Trophoblast cell (in vitro differentiated cells and primary cell): ENCODE results near the gene LAMA5.

ENCODE experiments used
- DNase-seq, 2 donors: peaks; one replicate each; pipeline ENCODE4 v3.0.0-alpha.2; 2016
- H2AFZ ChIP-seq: 2 replicates; pipeline ENCODE4 v1.6.1; 2013; ENCODE audit warnings: low read length, moderate library complexity, mild to moderate bottlenecking; ENCODE audit not compliant: insufficient read depth, poor library complexity
- H2AK5ac ChIP-seq: 2 replicates; pipeline ENCODE4 v1.6.1; 2013; ENCODE audit warnings: mild to moderate bottlenecking, low read length
- H2BK120ac ChIP-seq: 2 replicates; pipeline ENCODE4 v1.6.1; 2013; ENCODE audit warnings: low read length, mild to moderate bottlenecking, moderate library complexity; ENCODE audit not compliant: insufficient read depth, poor library complexity
- H2BK12ac ChIP-seq: 2 replicates; pipeline ENCODE4 v1.6.1; 2013; ENCODE audit warnings: mild to moderate bottlenecking, low read length, moderate library complexity
- H2BK5ac ChIP-seq: 2 replicates; pipeline ENCODE4 v1.6.1; 2013; ENCODE audit warnings: low read length, low read depth, moderate library complexity, mild to moderate bottlenecking; ENCODE audit not compliant: poor library complexity
- H3K14ac ChIP-seq: 2 replicates; pipeline ENCODE4 v1.6.1; 2013; ENCODE audit warnings: mild to moderate bottlenecking, low read length
- H3K18ac ChIP-seq: 2 replicates; pipeline ENCODE4 v1.6.1; 2013; ENCODE audit warnings: mild to moderate bottlenecking, low read length
- H3K23ac ChIP-seq: 2 replicates; pipeline ENCODE4 v1.6.1; 2013; ENCODE audit warnings: low read length
- H3K27ac ChIP-seq: 2 replicates; pipeline ENCODE4 v1.5.1; 2013; ENCODE audit warnings: low read depth, mild to moderate bottlenecking, inconsistent platforms, low read length, moderate library complexity
- H3K27me3 ChIP-seq: 2 replicates; pipeline ENCODE4 v1.6.1; 2013; ENCODE audit warnings: inconsistent platforms, mild to moderate bottlenecking, low read length, moderate library complexity; ENCODE audit not compliant: insufficient read depth
- H3K36me3 ChIP-seq, 2 experiments: 1 replicate in 1 of 2; 2 replicates in 1 of 2; pipeline ENCODE4 v1.6.1; 2013; ENCODE audit warnings: low read length in 2 of 2, mild to moderate bottlenecking in 2 of 2, moderate library complexity in 1 of 2; ENCODE audit not compliant: insufficient read depth in 2 of 2, control insufficient read depth in 1 of 2
- H3K4ac ChIP-seq: 2 replicates; pipeline ENCODE4 v1.6.1; 2013; ENCODE audit warnings: low read depth, mild to moderate bottlenecking, low read length, moderate library complexity
- H3K4me1 ChIP-seq, 2 experiments: 1 replicate in 1 of 2; 2 replicates in 1 of 2; pipeline ENCODE4 v1.6.1; 2013; ENCODE audit warnings: low read length in 2 of 2, mild to moderate bottlenecking in 2 of 2, moderate library complexity in 1 of 2; ENCODE audit not compliant: insufficient read depth in 2 of 2, control insufficient read depth in 1 of 2
- H3K4me2 ChIP-seq: 2 replicates; pipeline ENCODE4 v1.6.1; 2013; ENCODE audit warnings: inconsistent platforms, mild to moderate bottlenecking, low read length, moderate library complexity
- H3K4me3 ChIP-seq: 2 replicates; pipeline ENCODE4 v1.5.1; 2013; ENCODE audit warnings: mild to moderate bottlenecking, low read depth, low read length, inconsistent platforms
- H3K79me1 ChIP-seq: one replicate; pipeline ENCODE4 v1.6.1; 2013; ENCODE audit warnings: low read length
- H3K79me2 ChIP-seq: 2 replicates; pipeline ENCODE4 v1.6.1; 2013; ENCODE audit warnings: low read length, mild to moderate bottlenecking; ENCODE audit not compliant: control insufficient read depth, insufficient read depth, poor library complexity
- H3K9ac ChIP-seq: 2 replicates; pipeline ENCODE4 v1.6.1; 2013; ENCODE audit warnings: mild to moderate bottlenecking, low read length
- H3K9me3 ChIP-seq: 2 replicates; pipeline ENCODE4 v1.6.1; 2013; ENCODE audit warnings: low read depth, mild to moderate bottlenecking, control low read depth, inconsistent platforms, low read length; ENCODE audit not compliant: insufficient read depth
- H4K12ac ChIP-seq: 2 replicates; pipeline ENCODE4 v1.6.1; 2013; ENCODE audit warnings: low read depth, mild to moderate bottlenecking, low read length, moderate library complexity
- H4K8ac ChIP-seq: 2 replicates; pipeline ENCODE4 v1.6.1; 2013; ENCODE audit warnings: low read depth, mild to moderate bottlenecking, low read length, moderate library complexity
- H4K91ac ChIP-seq: one replicate; pipeline ENCODE4 v1.6.1; 2013; ENCODE audit warnings: low read depth, mild to moderate bottlenecking, low read length, moderate library complexity
- WGBS: extraction: QIAGEN DNeasy Blood & Tissue Kit; methylation state at CpG from one replicate; pipeline ENCODE4 v1.1.7; 2013; ENCODE audit warnings: missing lambda C conversion rate; ENCODE audit not compliant: insufficient read length, insufficient coverage; ENCODE audit errors: extremely low coverage; 5-methylcytosine and 5-hydroxymethylcytosine counted together

Gene LAMA5

GRCh38 chr20:62282877-62283503 is 84.1 kb downstream of the LAMA5 start:
- no peak overlapping the region for H3K23ac ChIP-seq
- no peak overlapping the region for H4K8ac ChIP-seq
- no peak overlapping the region for H3K14ac ChIP-seq
- H3K18ac ChIP-seq = no peak overlapping the region
- no peak overlapping the region for H3K27ac ChIP-seq
- WGBS = no CpG with 5 or more reads among the region's 16 CpGs
- H2BK5ac ChIP-seq = peak overlapping the region; percentile 10
- no peak overlapping the region for H3K4me2 ChIP-seq
- no peak overlapping the region for H3K4ac ChIP-seq
- H2AK5ac ChIP-seq = no peak overlapping the region
- peaks cover 3% of the 10 kb centered on the region for H3K9me3 ChIP-seq
- no peaks in the 10 kb centered on the region for H3K79me1 ChIP-seq
- no peak for DNase-seq
- no peak overlapping the region for H2AFZ ChIP-seq
- H3K9ac ChIP-seq = no peak overlapping the region
- H4K12ac ChIP-seq = no peak overlapping the region
- peaks cover 55 to 64% of the 10 kb centered on the region in 2 experiments for H3K36me3 ChIP-seq
- H3K79me2 ChIP-seq = peaks cover 2% of the 10 kb centered on the region
- no peaks in the 10 kb centered on the region for H3K27me3 ChIP-seq
- no peak overlapping the region for H2BK12ac ChIP-seq
- H4K91ac ChIP-seq = no peak overlapping the region
- peaks cover 15 to 27% of the 10 kb centered on the region in 2 experiments for H3K4me1 ChIP-seq
- H2BK120ac ChIP-seq = no peak overlapping the region
- H3K4me3 ChIP-seq = no peak overlapping the region

- no peak overlapping the region for H3K18ac ChIP-seq
- H3K14ac ChIP-seq = no peak overlapping the region
- H3K79me1 ChIP-seq = no peaks in the 10 kb centered on the region
- H3K9ac ChIP-seq = no peak overlapping the region
- H2AK5ac ChIP-seq = no peak overlapping the region
- no peak overlapping the region for H2BK5ac ChIP-seq
- no peak overlapping the region for H4K12ac ChIP-seq
- H3K27ac ChIP-seq = no peak overlapping the region
- H3K4me3 ChIP-seq = no peak overlapping the region
- no CpG with 5 or more reads among the region's 7 CpGs for WGBS
- H4K91ac ChIP-seq = no peak overlapping the region
- H3K79me2 ChIP-seq = peaks cover 2% of the 10 kb centered on the region
- no peaks in the 10 kb centered on the region for H3K27me3 ChIP-seq
- H3K36me3 ChIP-seq = peaks cover 56 to 65% of the 10 kb centered on the region in 2 experiments
- no peak for DNase-seq
- no peak overlapping the region for H2BK120ac ChIP-seq
- H3K9me3 ChIP-seq = peaks cover 5% of the 10 kb centered on the region
- no peak overlapping the region for H3K23ac ChIP-seq
- no peak overlapping the region for H2AFZ ChIP-seq
- no peak overlapping the region for H3K4me2 ChIP-seq
- H3K4ac ChIP-seq = no peak overlapping the region
- no peak overlapping the region for H2BK12ac ChIP-seq
- H4K8ac ChIP-seq = no peak overlapping the region
- H3K4me1 ChIP-seq = peaks cover 17 to 27% of the 10 kb centered on the region in 2 experiments
These were observed 85.0 kb downstream of the LAMA5 start for GRCh38 chr20:62282103-62282502.

GRCh38 chr20:62281161-62281933 is 85.8 kb downstream of the LAMA5 start:
- no peak overlapping the region for H4K8ac ChIP-seq
- no peak overlapping the region for H4K12ac ChIP-seq
- H3K4me2 ChIP-seq = no peak overlapping the region
- H3K4ac ChIP-seq = no peak overlapping the region
- peaks cover 5% of the 10 kb centered on the region for H3K9me3 ChIP-seq
- H2AK5ac ChIP-seq = no peak overlapping the region
- peaks cover 52 to 62% of the 10 kb centered on the region in 2 experiments for H3K36me3 ChIP-seq
- no peaks in the 10 kb centered on the region for H3K27me3 ChIP-seq
- H4K91ac ChIP-seq = no peak overlapping the region
- no peak overlapping the region for H2BK5ac ChIP-seq
- WGBS = no CpG with 5 or more reads among the region's 31 CpGs
- no peak overlapping the region for H3K4me3 ChIP-seq
- H3K4me1 ChIP-seq = peaks cover 13 to 21% of the 10 kb centered on the region in 2 experiments
- no peak overlapping the region for H3K9ac ChIP-seq
- H2AFZ ChIP-seq = no peak overlapping the region
- no peaks in the 10 kb centered on the region for H3K79me1 ChIP-seq
- H3K18ac ChIP-seq = no peak overlapping the region
- H3K27ac ChIP-seq = no peak overlapping the region
- H3K23ac ChIP-seq = no peak overlapping the region
- H3K79me2 ChIP-seq = peaks cover 2% of the 10 kb centered on the region
- no peak overlapping the region for H2BK12ac ChIP-seq
- no peak overlapping the region for H2BK120ac ChIP-seq
- no peak for DNase-seq
- no peak overlapping the region for H3K14ac ChIP-seq

- Histone ChIP-seq H2BK12ac (no peak overlapping the region), H2AK5ac (no peak overlapping the region), H3K9ac (no peak overlapping the region), H3K4me3 (no peak overlapping the region), H3K4me2 (no peak overlapping the region), H3K9me3 (peaks cover 5% of the 10 kb centered on the region), H3K23ac (no peak overlapping the region), H3K79me1 (no peaks in the 10 kb centered on the region), H4K12ac (no peak overlapping the region), H3K27me3 (no peaks in the 10 kb centered on the region), H3K4ac (no peak overlapping the region), H4K91ac (no peak overlapping the region), H3K79me2 (peaks cover 2% of the 10 kb centered on the region), H2AFZ (no peak overlapping the region), H3K18ac (no peak overlapping the region), H3K14ac (no peak overlapping the region), H3K36me3 (peaks cover 46 to 56% of the 10 kb centered on the region in 2 experiments), H4K8ac (no peak overlapping the region), H2BK120ac (no peak overlapping the region), H3K4me1 (peaks cover 13 to 18% of the 10 kb centered on the region in 2 experiments), H3K27ac (no peak overlapping the region), H2BK5ac (no peak overlapping the region)
- no CpG with 5 or more reads among the region's 4 CpGs for WGBS
- DNase-seq = no peak
These were observed 86.8 kb downstream of the LAMA5 start for GRCh38 chr20:62280303-62280702.
